ENCODE results near the gene ERP44. TPM values are rescaled to one million over a fixed set of nuclear protein-coding genes. Genes with fewer than 3 reads are reported as not detected.

Gene ERP44
- total and polyA plus RNA-seq, 10 donors, result 9.5 to 21.4 (median 17.2) TPM

DNA sequence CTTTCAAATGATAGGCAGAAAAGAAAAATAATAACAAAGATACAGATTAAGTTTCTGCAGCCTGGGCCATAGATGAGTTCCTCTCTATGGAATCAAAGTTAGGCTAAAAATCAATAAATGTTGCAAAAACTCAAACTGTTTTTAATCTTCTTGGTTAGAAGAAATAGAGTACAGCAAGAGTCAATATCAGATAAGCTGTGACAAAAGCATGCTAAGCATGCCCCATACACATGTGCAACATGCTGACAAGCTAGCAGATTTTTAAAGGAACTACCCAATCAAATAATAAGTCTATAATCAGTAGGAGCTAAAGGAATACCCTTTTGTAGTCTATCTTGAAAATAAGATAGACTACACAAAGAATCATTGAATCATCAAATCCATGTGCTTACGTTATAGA lies 6.7 kb downstream of the ERP44 start:
- Histone ChIP-seq H3K4me1 (peaks cover 24 to 97% (median 79%) of the 10 kb centered on the region in 6 donors), H3K27ac (no peak overlapping the region), H3K9me3 (no peaks in the 10 kb centered on the region), H3K4me3 (no peak overlapping the region), H3K36me3 (no peaks in the 10 kb centered on the region), H3K27me3 (replicated peaks in 1 of 7) (no peaks in the 10 kb centered on the region)
- intact Hi-C loops (cut with DNase I; ENCODE audit: low total_unique reads), result no loop called here
- TF ChIP-seq, protein P1, sequence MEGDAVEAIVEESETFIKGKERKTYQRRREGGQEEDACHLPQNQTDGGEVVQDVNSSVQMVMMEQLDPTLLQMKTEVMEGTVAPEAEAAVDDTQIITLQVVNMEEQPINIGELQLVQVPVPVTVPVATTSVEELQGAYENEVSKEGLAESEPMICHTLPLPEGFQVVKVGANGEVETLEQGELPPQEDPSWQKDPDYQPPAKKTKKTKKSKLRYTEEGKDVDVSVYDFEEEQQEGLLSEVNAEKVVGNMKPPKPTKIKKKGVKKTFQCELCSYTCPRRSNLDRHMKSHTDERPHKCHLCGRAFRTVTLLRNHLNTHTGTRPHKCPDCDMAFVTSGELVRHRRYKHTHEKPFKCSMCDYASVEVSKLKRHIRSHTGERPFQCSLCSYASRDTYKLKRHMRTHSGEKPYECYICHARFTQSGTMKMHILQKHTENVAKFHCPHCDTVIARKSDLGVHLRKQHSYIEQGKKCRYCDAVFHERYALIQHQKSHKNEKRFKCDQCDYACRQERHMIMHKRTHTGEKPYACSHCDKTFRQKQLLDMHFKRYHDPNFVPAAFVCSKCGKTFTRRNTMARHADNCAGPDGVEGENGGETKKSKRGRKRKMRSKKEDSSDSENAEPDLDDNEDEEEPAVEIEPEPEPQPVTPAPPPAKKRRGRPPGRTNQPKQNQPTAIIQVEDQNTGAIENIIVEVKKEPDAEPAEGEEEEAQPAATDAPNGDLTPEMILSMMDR (IDR thresholded peaks at IDR 0.05 in 8 of 11, conservative IDR thresholded peaks at IDR 0.05 in 3 of 11), result no peak
- no peak for TF ChIP-seq POLR2AphosphoS5 (IDR thresholded peaks at IDR 0.05)
- TF ChIP-seq POLR2A (IDR thresholded peaks at IDR 0.05), result no peak
- WGBS, 5 donors, result 88 to 98% (median 95%) methylated on average over 1 of the region's 1 CpG
- DNase-seq, result no peak

DNA sequence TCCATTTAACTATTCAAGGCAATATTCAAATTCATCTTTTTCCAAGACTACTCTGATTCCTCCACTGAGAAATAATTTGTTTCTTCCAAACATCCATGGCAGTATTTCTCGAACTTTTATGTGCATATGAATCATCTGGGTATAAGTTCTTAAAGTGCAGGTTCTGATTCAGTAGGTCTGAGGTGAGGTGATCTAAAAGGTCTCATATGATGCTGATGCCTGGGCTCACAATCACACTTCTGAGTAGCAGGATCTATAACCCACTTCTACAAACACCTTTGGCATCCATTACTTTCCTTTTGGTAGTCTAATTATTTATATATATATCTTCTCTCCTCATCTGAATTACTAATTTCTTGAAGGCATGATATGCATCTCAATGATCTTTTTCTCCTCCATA lies 7.2 kb downstream of the ERP44 start:
- no peaks in the 10 kb centered on the region for H3K27me3 ChIP-seq (replicated peaks in 1 of 7)

DNA sequence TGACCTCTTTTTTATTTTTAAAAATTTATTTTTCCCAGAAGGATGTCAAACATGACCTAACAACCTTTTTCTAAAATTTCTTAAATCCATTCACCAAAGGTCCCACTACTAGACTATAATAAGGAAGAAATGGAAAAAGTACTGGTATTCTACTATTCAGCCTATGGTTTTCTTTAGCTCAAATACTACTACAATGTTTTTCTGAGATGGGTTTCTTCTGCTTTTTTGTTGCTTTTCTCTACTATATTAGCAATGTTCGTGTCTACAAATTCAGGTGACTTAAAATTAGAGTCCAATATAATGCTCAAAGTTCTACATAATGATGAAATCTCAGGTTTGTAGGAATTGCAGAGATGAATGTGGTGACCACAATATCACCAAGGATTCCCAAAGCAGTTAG lies 7.9 kb downstream of the ERP44 start:
- no peak overlapping the region for H3K4me3 ChIP-seq
- no peaks in the 10 kb centered on the region for H3K9me3 ChIP-seq
- peaks cover 22 to 97% (median 79%) of the 10 kb centered on the region in 6 donors for H3K4me1 ChIP-seq
- H3K27me3 ChIP-seq (replicated peaks in 1 of 7), result no peaks in the 10 kb centered on the region
- intact Hi-C loops (cut with DNase I; ENCODE audit: low total_unique reads), result no loop called here
- no peaks in the 10 kb centered on the region for H3K36me3 ChIP-seq
- TF ChIP-seq POLR2AphosphoS5 (IDR thresholded peaks at IDR 0.05) (no peak), POLR2A (IDR thresholded peaks at IDR 0.05) (no peak)
- TF ChIP-seq, protein P1 (IDR thresholded peaks at IDR 0.05 in 8 of 11, conservative IDR thresholded peaks at IDR 0.05 in 3 of 11), result no peak
- WGBS, 5 donors, result 85 to 98% (median 91%) methylated on average over 1 of the region's 1 CpG
- no peak for DNase-seq
- H3K27ac ChIP-seq, result no peak overlapping the region

More for the DNA sequence above, 7.2 kb downstream of the ERP44 start:
- H3K4me1 ChIP-seq, result peaks cover 25 to 97% (median 79%) of the 10 kb centered on the region in 6 donors
- no peaks in the 10 kb centered on the region for H3K36me3 ChIP-seq
- H3K27ac ChIP-seq, result no peak overlapping the region
- 77 to 93% (median 85%) methylated on average over 1 of the region's 1 CpG for WGBS, 5 donors
- no peak for TF ChIP-seq POLR2A (IDR thresholded peaks at IDR 0.05)
- TF ChIP-seq, protein P1 (IDR thresholded peaks at IDR 0.05 in 8 of 11, conservative IDR thresholded peaks at IDR 0.05 in 3 of 11), result no peak
- no peak for TF ChIP-seq POLR2AphosphoS5 (IDR thresholded peaks at IDR 0.05)
- intact Hi-C loops (cut with DNase I; ENCODE audit: low total_unique reads), result no loop called here
- DNase-seq, result no peak
- no peaks in the 10 kb centered on the region for H3K9me3 ChIP-seq
- no peak overlapping the region for H3K4me3 ChIP-seq

DNA sequence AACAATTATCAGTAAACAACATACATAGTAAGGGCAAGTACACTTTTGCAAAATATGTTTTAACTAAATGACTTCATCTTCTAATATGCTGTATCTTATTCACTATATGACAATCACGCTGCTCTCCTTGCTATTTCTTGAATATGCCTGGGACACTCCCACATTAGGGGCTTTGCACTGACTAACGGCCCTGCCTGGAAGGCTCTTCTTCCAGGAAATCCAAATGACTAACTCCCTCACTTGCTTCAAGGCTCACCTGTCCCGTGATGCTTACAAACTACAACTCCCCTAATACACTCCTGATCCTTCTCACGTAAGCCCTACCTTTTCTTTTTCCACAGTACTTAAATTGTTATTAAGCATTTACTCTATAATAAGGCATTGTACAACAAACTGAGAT lies 10.6 kb downstream of the ERP44 start:
- no peak for DNase-seq
- Histone ChIP-seq H3K9me3 (no peaks in the 10 kb centered on the region), H3K4me3 (no peak overlapping the region), H3K36me3 (no peaks in the 10 kb centered on the region), H3K27me3 (replicated peaks in 1 of 7) (no peaks in the 10 kb centered on the region), H3K4me1 (peaks cover 25 to 97% (median 81%) of the 10 kb centered on the region in 6 donors), H3K27ac (no peak overlapping the region)
- TF ChIP-seq POLR2A (IDR thresholded peaks at IDR 0.05) (no peak), POLR2AphosphoS5 (IDR thresholded peaks at IDR 0.05) (no peak)
- TF ChIP-seq, protein P1 (IDR thresholded peaks at IDR 0.05 in 8 of 11, conservative IDR thresholded peaks at IDR 0.05 in 3 of 11), result no peak
- WGBS, 5 donors, result 72 to 80% (median 77%) methylated on average over 4 of the region's 4 CpGs
- intact Hi-C loops (cut with DNase I; ENCODE audit: low total_unique reads), result loop anchor here (10.0 kb wide), 1 partner anchor 53 kb away; no protein-coding TSS in a partner anchor
